Loucy (cell line): ENCODE data around the gene RETREG2.

Experiments used
- H2AFZ ChIP-seq: fragments of 200-600 bp; sonication (generic); 2 replicates; pipeline ENCODE4 v1.6.0; 2016; ENCODE audit warnings: antibody characterized with exemption, mild to moderate bottlenecking, low read length, moderate library complexity
- H3F3A ChIP-seq: fragments of 200-600 bp; 2 replicates; pipeline ENCODE4 v1.6.0; 2016; ENCODE audit warnings: antibody characterized with exemption, low read depth, mild to moderate bottlenecking
- H3K27me3 ChIP-seq: fragments of 200-600 bp; sonication (generic); 2 replicates; pipeline ENCODE4 v1.6.1; 2014; ENCODE audit warnings: low read length, mild to moderate bottlenecking; ENCODE audit not compliant: insufficient read depth, poor library complexity, severe bottlenecking
- H3K36me3 ChIP-seq: fragments of 200-600 bp; sonication (generic); 2 replicates; pipeline ENCODE4 v1.6.1; 2016; ENCODE audit warnings: low read length; ENCODE audit not compliant: insufficient read depth
- H3K4me1 ChIP-seq: fragments of 200-600 bp; sonication (generic); 2 replicates; pipeline ENCODE4 v1.5.1; 2014; ENCODE audit warnings: low read length, mild to moderate bottlenecking; ENCODE audit not compliant: insufficient read depth, poor library complexity, severe bottlenecking
- H3K4me2 ChIP-seq: fragments of 200-600 bp; sonication (generic); 2 replicates; pipeline ENCODE4 v1.6.0; 2014; ENCODE audit warnings: antibody characterized with exemption, low read length, low read depth, mild to moderate bottlenecking; ENCODE audit not compliant: poor library complexity, severe bottlenecking
- H3K4me3 ChIP-seq: fragments of 200-600 bp; sonication (generic); 2 replicates; pipeline ENCODE4 v1.5.1; 2014; ENCODE audit warnings: low read length, mild to moderate bottlenecking, mixed read lengths; ENCODE audit not compliant: poor library complexity, severe bottlenecking
- H3K79me2 ChIP-seq: fragments of 200-600 bp; sonication (generic); 2 replicates; pipeline ENCODE4 v1.6.1; 2014; ENCODE audit warnings: low read length; ENCODE audit not compliant: insufficient read depth
- H3K9ac ChIP-seq: fragments of 200-600 bp; sonication (generic); 2 replicates; pipeline ENCODE4 v1.6.0; 2014; ENCODE audit warnings: mild to moderate bottlenecking, low read depth, low read length, moderate library complexity; ENCODE audit not compliant: poor library complexity, severe bottlenecking
- H3K9me2 ChIP-seq: fragments of 200-600 bp; sonication (generic); replicated peaks from 2 replicates; pipeline ENCODE4 v1.6.1; 2016; ENCODE audit warnings: low read depth, low read length, mixed read lengths
- H3K9me3 ChIP-seq: fragments of 200-600 bp; sonication (generic); 2 replicates; pipeline ENCODE4 v1.6.1; 2014; ENCODE audit warnings: mild to moderate bottlenecking, antibody characterized with exemption, low read length, low read depth; ENCODE audit not compliant: insufficient read depth
- H4K20me1 ChIP-seq: fragments of 200-600 bp; sonication (generic); 2 replicates; pipeline ENCODE4 v1.6.0; 2014; ENCODE audit warnings: antibody characterized with exemption, low read length, mild to moderate bottlenecking; ENCODE audit not compliant: insufficient read depth, poor library complexity, severe bottlenecking
- EZH2phosphoT487 ChIP-seq: fragments of 200-600 bp; IDR thresholded peaks from 2 replicates; pipeline ENCODE4 v1.6.1; 2018; ENCODE audit warnings: antibody characterized with exemption, mild to moderate bottlenecking, moderate library complexity, borderline replicate concordance
- TF ChIP-seq, protein P1 (sequence below): fragments of 200-600 bp; sonication (generic); conservative IDR thresholded peaks from 2 replicates; pipeline ENCODE4 v1.5.1; 2014; ENCODE audit warnings: mild to moderate bottlenecking, antibody characterized with exemption, low read length

The RETREG2 gene

DNA sequence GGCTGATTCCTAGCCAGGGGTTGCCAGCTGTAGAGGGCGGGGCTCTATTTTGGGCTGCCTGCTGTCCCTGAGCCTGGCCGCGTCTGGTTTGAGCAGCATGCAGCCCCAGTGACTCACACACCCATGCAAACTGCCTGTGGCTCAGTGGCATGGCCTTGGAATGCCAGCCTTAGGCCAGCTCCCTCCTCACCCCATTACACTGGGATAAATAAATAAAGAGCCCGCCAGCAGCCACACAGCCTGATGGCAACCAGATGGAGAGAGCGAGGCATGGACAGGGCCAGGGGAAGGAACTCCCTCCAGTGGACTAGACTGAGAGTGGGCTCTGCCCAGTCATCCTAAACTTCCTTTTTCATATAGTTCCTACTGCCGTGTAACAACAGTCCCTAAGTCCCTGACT is 35.7 kb upstream of the RETREG2 start:
- H2AFZ ChIP-seq, result no peak overlapping the region
- H3K27me3 ChIP-seq, result no peaks in the 10 kb centered on the region
- H3K4me1 ChIP-seq, result no peaks in the 10 kb centered on the region
- H3K9me3 ChIP-seq, result no peaks in the 10 kb centered on the region
- H4K20me1 ChIP-seq, result no peaks in the 10 kb centered on the region
- peaks cover 14% of the 10 kb centered on the region; the same call in 1 of the 2 replicates for H3K36me3 ChIP-seq
- no peaks in the 10 kb centered on the region for H3K9me2 ChIP-seq
- no peaks in the 10 kb centered on the region for H3F3A ChIP-seq
- TF ChIP-seq EZH2phosphoT487, result no peak
- TF ChIP-seq, protein P1, sequence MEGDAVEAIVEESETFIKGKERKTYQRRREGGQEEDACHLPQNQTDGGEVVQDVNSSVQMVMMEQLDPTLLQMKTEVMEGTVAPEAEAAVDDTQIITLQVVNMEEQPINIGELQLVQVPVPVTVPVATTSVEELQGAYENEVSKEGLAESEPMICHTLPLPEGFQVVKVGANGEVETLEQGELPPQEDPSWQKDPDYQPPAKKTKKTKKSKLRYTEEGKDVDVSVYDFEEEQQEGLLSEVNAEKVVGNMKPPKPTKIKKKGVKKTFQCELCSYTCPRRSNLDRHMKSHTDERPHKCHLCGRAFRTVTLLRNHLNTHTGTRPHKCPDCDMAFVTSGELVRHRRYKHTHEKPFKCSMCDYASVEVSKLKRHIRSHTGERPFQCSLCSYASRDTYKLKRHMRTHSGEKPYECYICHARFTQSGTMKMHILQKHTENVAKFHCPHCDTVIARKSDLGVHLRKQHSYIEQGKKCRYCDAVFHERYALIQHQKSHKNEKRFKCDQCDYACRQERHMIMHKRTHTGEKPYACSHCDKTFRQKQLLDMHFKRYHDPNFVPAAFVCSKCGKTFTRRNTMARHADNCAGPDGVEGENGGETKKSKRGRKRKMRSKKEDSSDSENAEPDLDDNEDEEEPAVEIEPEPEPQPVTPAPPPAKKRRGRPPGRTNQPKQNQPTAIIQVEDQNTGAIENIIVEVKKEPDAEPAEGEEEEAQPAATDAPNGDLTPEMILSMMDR, result no peak
- no peaks in the 10 kb centered on the region for H3K79me2 ChIP-seq
- no peak overlapping the region for H3K9ac ChIP-seq
- H3K4me2 ChIP-seq, result no peak overlapping the region
- H3K4me3 ChIP-seq, result no peak overlapping the region

DNA sequence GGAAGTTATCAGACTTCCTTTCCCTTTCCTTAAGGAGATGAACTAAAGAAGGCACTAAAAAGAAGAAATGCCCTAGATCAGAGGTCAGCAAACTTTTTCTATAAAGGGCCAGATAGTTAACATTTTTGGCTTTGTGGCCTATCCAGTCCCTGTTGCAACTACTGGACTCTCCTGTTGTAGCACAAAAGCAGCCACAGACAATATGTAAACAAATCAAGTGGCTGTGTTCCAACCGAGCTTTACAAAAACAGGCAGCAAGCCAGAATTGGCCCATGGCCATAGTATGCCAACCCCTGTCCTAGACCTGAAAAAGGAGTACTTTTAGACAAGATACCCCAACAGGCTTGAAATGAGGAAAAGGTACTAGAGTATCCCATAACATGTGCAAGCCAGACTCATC is 28.4 kb upstream of the RETREG2 start:
- Histone ChIP-seq H4K20me1 (peaks cover 2% of the 10 kb centered on the region), H3K9ac (no peak overlapping the region), H3K79me2 (no peaks in the 10 kb centered on the region), H3K9me2 (no peaks in the 10 kb centered on the region), H3K9me3 (no peaks in the 10 kb centered on the region), H3K4me3 (no peak overlapping the region), H3F3A (no peaks in the 10 kb centered on the region), H3K27me3 (no peaks in the 10 kb centered on the region), H3K36me3 (peaks cover 14% of the 10 kb centered on the region; the same call in 1 of the 2 replicates), H3K4me2 (no peak overlapping the region), H3K4me1 (no peaks in the 10 kb centered on the region), H2AFZ (no peak overlapping the region)
- no peak for TF ChIP-seq EZH2phosphoT487
- TF ChIP-seq, protein P1, result no peak

DNA sequence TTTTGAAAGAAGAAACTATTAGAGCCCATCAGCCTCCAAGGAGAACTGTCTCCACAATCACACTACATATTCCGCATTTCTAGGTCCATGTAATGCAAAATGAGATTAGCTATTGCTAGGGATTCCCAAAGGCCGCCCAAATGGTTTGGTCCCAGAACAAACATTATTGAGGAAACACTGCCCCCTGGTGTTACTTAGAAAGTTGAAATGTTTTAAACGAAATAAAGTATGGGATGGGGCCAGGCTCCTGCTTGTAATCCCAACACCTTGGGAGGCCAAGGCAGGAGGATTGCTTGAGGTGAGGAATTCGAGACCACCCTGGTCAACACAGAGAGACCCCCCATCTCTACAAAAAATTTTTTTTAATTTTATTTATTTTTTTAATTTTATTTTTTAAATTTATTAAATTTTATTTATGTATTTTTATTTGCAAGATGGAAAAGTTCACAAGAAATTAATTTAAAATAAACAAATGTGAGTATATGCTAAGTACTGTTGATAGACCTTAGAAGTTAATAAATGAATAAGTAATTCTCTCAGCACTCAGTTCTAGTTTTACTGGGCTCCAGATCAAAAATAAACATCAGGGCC is 22.9 kb upstream of the RETREG2 start:
- H2AFZ ChIP-seq, result no peak overlapping the region
- no peak overlapping the region for H3K4me2 ChIP-seq
- H3F3A ChIP-seq, result no peaks in the 10 kb centered on the region
- peaks cover 2% of the 10 kb centered on the region for H4K20me1 ChIP-seq
- no peaks in the 10 kb centered on the region for H3K9me3 ChIP-seq
- no peak overlapping the region for H3K4me3 ChIP-seq
- no peaks in the 10 kb centered on the region for H3K9me2 ChIP-seq
- H3K27me3 ChIP-seq, result no peaks in the 10 kb centered on the region
- no peaks in the 10 kb centered on the region for H3K79me2 ChIP-seq
- H3K9ac ChIP-seq, result no peak overlapping the region
- peaks cover 18% of the 10 kb centered on the region for H3K4me1 ChIP-seq
- no peaks in the 10 kb centered on the region for H3K36me3 ChIP-seq
- TF ChIP-seq EZH2phosphoT487, result no peak
- TF ChIP-seq, protein P1, result peak; percentile 66
